ENCODE results near the gene FBRSL1.
"Not testable (repeated sequence)": the region's sequence is repeated elsewhere in the genome, so short reads cannot be mapped to it uniquely, and the experiment has no call there.

Gene FBRSL1

DNA sequence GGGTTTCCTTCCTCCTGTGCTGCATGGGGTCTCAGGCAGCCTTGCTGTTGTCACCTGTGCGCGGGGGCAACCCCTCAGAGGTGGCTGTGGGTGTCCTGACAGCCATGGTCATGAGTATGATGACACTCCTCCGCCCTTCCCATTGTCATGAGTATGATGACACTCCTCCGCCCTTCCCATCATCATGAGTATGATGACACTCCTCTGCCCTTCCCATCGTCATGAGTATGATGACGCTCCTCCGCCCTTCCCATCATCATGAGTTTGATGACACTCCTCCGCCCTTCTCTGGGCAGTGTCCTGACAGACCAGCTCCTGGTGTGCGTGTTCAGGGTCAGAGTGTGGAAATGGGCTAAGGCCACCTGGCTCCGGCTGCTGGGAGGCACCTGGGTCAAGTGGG is 40.0 kb downstream of the FBRSL1 start:
- Histone ChIP-seq H3K4me1 (peaks cover 39 to 100% (median 98%) of the 10 kb centered on the region in 10 experiments), H3K27me3 (peaks cover 0 to 18% (median 0%) of the 10 kb centered on the region in 11 experiments; a peak in 4 of 22 replicates), H3K36me3 (peaks cover 0 to 18% (median 0%) of the 10 kb centered on the region in 11 experiments; a peak in 3 of 22 replicates), H4K20me1 (peaks cover 0 to 99% (median 70%) of the 10 kb centered on the region in 11 experiments; a peak in 19 of 22 replicates), H3K9me3 (replicated peaks in 1 of 11) (no peaks in the 10 kb centered on the region), H3K27ac (peak overlapping the region in 7 of 11 experiments; percentile 38 to 80 (median 68); a peak in 13 of 22 replicates), H3K4me3 (peak overlapping the region in 3 of 10 experiments; percentile 28 to 39 (median 37); a peak in 4 of 20 replicates), H3K9ac (peak overlapping the region in 8 of 11 experiments; percentile 20 to 72 (median 52); a peak in 11 of 22 replicates), H3K4me2 (peak overlapping the region; percentile 44 to 99 (median 89))
- no peak for TF ChIP-seq Cebpa-rat (IDR thresholded peaks at IDR 0.05)

DNA sequence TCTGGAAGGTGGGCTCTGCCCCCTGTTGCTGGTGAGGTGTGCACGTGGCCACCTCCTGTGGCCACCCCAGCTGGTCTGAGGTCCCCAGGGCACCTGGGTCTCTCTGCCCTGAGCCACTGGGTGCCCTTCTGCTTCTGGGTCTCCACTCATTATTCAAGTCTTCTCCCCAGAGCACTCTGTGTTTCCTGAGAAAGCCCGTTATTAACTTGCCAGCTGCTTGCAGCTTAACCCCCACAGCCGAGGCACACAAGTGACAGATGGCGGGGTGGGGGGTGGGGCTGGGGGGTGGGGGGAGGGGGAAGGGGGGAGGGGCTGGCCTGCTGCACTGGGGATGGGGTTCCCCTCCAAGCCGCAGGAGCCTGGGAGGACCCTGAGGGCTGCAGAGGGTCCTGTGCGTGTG is 40.5 kb downstream of the FBRSL1 start:
- Histone ChIP-seq H4K20me1 (peaks cover 0 to 99% (median 70%) of the 10 kb centered on the region in 11 experiments; a peak in 19 of 22 replicates), H3K4me3 (peak overlapping the region in 3 of 10 experiments; percentile 28 to 39 (median 37); a peak in 4 of 20 replicates), H3K27me3 (peaks cover 0 to 18% (median 0%) of the 10 kb centered on the region in 11 experiments; a peak in 4 of 22 replicates), H3K9ac (peak overlapping the region in 6 of 11 experiments; percentile 35 to 72 (median 60); a peak in 9 of 22 replicates), H3K4me2 (peak overlapping the region; percentile 44 to 99 (median 89); a peak in 21 of 22 replicates), H3K36me3 (peaks cover 0 to 16% (median 0%) of the 10 kb centered on the region in 11 experiments; a peak in 4 of 22 replicates), H3K27ac (peak overlapping the region in 7 of 11 experiments; percentile 38 to 80 (median 68); a peak in 13 of 22 replicates), H3K9me3 (replicated peaks in 1 of 11) (no peaks in the 10 kb centered on the region), H3K4me1 (peaks cover 39 to 100% (median 98%) of the 10 kb centered on the region in 10 experiments)
- TF ChIP-seq Cebpa-rat (IDR thresholded peaks at IDR 0.05): no peak

DNA sequence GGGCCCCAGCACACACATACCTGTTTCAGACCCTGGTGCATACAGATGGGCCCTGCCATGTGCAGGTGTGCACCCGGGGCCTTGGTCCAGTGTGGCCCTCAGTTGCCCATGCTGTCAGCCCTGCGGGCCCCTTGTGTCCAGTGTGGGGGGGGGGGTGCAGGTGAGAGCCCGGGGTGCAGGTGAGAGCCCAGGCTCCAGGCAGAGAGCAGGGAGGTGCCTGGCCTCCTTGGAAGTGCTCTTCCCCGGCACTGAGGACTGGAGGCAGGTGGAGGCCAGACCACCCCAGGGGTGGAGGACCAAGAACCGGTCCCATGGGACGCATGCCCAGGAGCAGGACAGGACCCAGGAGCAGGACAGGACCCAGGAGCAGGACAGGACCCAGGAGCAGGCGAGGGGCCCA is 40.9 kb downstream of the FBRSL1 start:
- 0 out of 22 replicates have a peak overlapping the region, but pooled peaks of 2 of the 11 experiments have one; percentile 12 to 27 for H3K27ac ChIP-seq
- peaks cover 0 to 98% (median 66%) of the 10 kb centered on the region in 11 experiments; a peak in 19 of 22 replicates for H4K20me1 ChIP-seq
- no peaks in the 10 kb centered on the region for H3K9me3 ChIP-seq (replicated peaks in 1 of 11)
- H3K4me2 ChIP-seq: peak overlapping the region in 8 of 11 experiments; percentile 52 to 94 (median 80); a peak in 17 of 22 replicates
- no peak overlapping the region; a peak in 1 of 20 replicates for H3K4me3 ChIP-seq
- no peak for TF ChIP-seq Cebpa-rat (IDR thresholded peaks at IDR 0.05)
- peaks cover 39 to 99% (median 96%) of the 10 kb centered on the region in 10 experiments for H3K4me1 ChIP-seq
- peak overlapping the region in 1 of 11 experiments; percentile 27; a peak in 1 of 22 replicates for H3K9ac ChIP-seq
- H3K27me3 ChIP-seq: peaks cover 0 to 18% (median 0%) of the 10 kb centered on the region in 11 experiments; a peak in 4 of 22 replicates
- peaks cover 0 to 12% (median 0%) of the 10 kb centered on the region in 11 experiments; a peak in 3 of 22 replicates for H3K36me3 ChIP-seq

DNA sequence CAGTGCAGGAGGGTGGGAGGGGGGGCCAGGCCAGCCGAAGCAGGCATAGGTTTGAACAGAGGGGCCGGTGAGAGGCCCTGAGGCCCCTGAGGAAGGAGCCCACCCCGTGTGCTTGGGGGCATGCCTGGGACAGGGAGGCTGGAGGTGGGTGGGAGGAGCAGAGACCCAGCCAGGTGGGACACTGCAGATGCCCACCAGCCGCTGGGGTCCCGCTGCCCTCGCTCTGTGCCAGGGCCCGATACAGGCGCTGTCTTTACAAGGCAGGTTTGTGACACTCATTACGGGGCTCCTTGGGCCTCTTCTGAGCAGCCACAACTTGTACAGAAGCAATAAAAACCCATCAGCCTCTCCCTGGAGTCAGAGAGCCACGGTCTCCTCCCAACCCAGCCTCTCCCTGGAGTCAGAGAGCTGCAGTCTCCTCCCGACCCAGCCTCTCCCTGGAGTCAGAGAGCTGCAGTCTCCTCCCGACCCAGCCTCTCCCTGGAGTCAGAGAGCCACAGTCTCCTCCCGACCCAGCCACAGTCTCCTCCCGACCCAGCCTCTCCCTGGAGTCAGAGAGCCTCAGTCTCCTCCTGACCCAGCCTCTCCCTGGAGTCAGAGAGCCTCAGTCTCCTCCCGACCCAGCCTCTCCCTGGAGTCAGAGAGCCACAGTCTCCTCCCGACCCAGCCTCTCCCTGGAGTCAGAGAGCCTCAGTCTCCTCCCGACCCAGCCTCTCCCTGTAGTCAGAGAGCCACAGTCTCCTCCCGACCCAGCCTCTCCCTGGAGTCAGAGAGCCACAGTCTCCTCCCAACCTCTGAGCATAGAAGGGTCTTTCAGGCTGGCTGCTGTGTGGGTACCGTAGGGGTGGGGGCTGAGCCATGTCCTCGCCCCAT is 43.0 kb downstream of the FBRSL1 start:
- H3K36me3 ChIP-seq; H3K9me3 ChIP-seq (replicated peaks in 1 of 11); H3K4me3 ChIP-seq: not testable (repeated sequence)
- Histone ChIP-seq H3K4me2 (peak overlapping the region in 9 of 11 experiments; percentile 36 to 94 (median 76); a peak in 16 of 22 replicates), H4K20me1 (peaks cover 5 to 97% (median 61%) of the 10 kb centered on the region in 11 experiments; a peak in 19 of 22 replicates), H3K27ac (peak overlapping the region in 2 of 11 experiments; percentile 36 to 38; a peak in 4 of 22 replicates), H3K9ac (peak overlapping the region in 4 of 11 experiments; percentile 15 to 54 (median 40); a peak in 4 of 22 replicates), H3K27me3 (peaks cover 0 to 15% (median 0%) of the 10 kb centered on the region in 11 experiments; a peak in 4 of 22 replicates), H3K4me1 (peaks cover 24 to 94% (median 86%) of the 10 kb centered on the region in 10 experiments)

DNA sequence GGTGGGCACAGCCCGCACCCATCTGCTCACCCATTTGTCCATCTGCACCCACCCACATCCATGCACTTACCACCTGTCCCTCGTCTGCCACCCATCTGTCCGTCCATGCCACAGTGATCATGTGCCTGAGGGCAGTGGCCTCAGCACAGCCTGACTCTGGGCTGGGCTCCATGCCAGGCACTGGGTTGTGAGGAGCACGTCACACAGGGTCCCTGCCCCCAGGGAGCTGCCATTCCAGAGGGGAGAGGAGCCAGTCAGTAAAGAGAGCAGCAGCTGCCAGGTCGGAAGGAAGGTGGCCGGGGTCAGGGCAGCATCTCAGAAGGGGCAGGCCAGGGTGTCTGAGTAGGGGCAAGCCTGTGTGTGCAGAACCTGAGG is 43.6 kb downstream of the FBRSL1 start:
- Histone ChIP-seq H3K27ac (peak overlapping the region in 2 of 11 experiments; percentile 38 to 54; a peak in 4 of 22 replicates), H4K20me1 (peaks cover 11 to 97% (median 62%) of the 10 kb centered on the region in 11 experiments; a peak in 20 of 22 replicates), H3K4me2 (peak overlapping the region in 9 of 11 experiments; percentile 36 to 94 (median 76); a peak in 16 of 22 replicates), H3K9me3 (replicated peaks in 1 of 11) (no peaks in the 10 kb centered on the region; a peak in 1 of 22 replicates), H3K4me3 (no peak overlapping the region), H3K4me1 (peaks cover 18 to 94% (median 85%) of the 10 kb centered on the region in 10 experiments), H3K27me3 (peaks cover 0 to 8% (median 0%) of the 10 kb centered on the region in 11 experiments; a peak in 3 of 22 replicates), H3K9ac (peak overlapping the region in 3 of 11 experiments; percentile 4 to 54 (median 41); a peak in 2 of 22 replicates), H3K36me3 (peaks cover 0 to 8% (median 0%) of the 10 kb centered on the region in 11 experiments; a peak in 3 of 22 replicates)
- TF ChIP-seq Cebpa-rat (IDR thresholded peaks at IDR 0.05): no peak

DNA sequence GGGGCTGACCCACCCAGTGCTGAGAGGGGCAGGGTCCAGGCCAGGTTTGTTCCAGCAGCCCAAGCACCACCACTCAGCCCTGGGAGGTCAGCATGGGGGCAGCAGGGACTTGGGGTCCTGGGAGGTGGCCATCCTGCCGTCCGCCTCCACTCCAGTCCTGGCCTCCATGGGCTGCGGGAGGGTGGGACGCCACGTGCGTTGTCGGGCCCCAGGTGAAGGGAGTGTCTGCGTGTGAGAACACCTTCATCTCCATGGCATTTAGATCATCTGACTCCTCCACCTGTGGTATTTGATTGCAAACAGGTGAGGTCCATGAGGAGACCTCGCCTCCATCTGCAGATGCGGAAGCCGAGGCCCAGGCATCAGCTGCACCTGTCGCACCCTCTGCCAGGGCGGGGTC is 44.1 kb downstream of the FBRSL1 start:
- no peaks in the 10 kb centered on the region; a peak in 1 of 22 replicates for H3K9me3 ChIP-seq (replicated peaks in 1 of 11)
- TF ChIP-seq Cebpa-rat (IDR thresholded peaks at IDR 0.05): no peak
- peaks cover 11 to 97% (median 66%) of the 10 kb centered on the region in 11 experiments; a peak in 20 of 22 replicates for H4K20me1 ChIP-seq
- peak overlapping the region in 9 of 11 experiments; percentile 36 to 94 (median 76); a peak in 17 of 22 replicates for H3K4me2 ChIP-seq
- H3K27me3 ChIP-seq: peaks cover 0 to 7% (median 0%) of the 10 kb centered on the region in 11 experiments; a peak in 3 of 22 replicates
- peak overlapping the region in 4 of 11 experiments; percentile 18 to 60 (median 36); a peak in 2 of 22 replicates for H3K9ac ChIP-seq
- H3K4me3 ChIP-seq: no peak overlapping the region
- H3K36me3 ChIP-seq: peaks cover 0 to 7% (median 0%) of the 10 kb centered on the region in 11 experiments; a peak in 3 of 22 replicates
- H3K4me1 ChIP-seq: peaks cover 13 to 91% (median 82%) of the 10 kb centered on the region in 10 experiments
- peak overlapping the region in 2 of 11 experiments; percentile 38 to 54; a peak in 3 of 22 replicates for H3K27ac ChIP-seq

DNA sequence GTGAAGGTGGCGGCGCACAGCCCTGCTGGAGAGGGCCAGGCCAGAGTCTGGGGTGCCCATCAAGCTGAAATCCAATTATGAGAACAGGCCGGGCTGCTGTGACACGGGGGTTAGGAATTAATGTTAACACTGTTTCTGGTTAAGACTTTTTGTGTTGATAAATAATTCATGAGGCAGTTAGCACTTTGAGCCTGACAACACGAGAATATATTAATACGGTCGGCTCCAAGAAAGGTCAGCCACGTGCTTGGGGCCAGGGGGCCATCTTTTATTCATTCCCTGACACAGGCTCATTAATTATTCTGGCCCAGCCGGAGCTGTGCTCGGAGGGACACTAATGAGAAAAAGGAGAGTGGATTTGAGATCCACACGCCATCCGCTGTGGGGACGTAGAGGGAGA is 45.1 kb downstream of the FBRSL1 start:
- Histone ChIP-seq H4K20me1 (peaks cover 11 to 87% (median 60%) of the 10 kb centered on the region in 11 experiments; a peak in 20 of 22 replicates), H3K4me2 (peak overlapping the region in 8 of 11 experiments; percentile 63 to 94 (median 80); a peak in 16 of 22 replicates), H3K9ac (peak overlapping the region in 5 of 11 experiments; percentile 19 to 60 (median 54); a peak in 10 of 22 replicates), H3K4me1 (peaks cover 3 to 82% (median 72%) of the 10 kb centered on the region in 10 experiments; a peak in 19 of 20 replicates), H3K9me3 (replicated peaks in 1 of 11) (no peaks in the 10 kb centered on the region; a peak in 1 of 22 replicates), H3K27ac (peak overlapping the region in 5 of 11 experiments; percentile 12 to 59 (median 38); a peak in 9 of 22 replicates), H3K36me3 (no peaks in the 10 kb centered on the region; a peak in 3 of 22 replicates), H3K4me3 (no peak overlapping the region), H3K27me3 (peaks cover 0 to 7% (median 0%) of the 10 kb centered on the region in 11 experiments; a peak in 3 of 22 replicates)
- TF ChIP-seq Cebpa-rat (IDR thresholded peaks at IDR 0.05): no peak
